T-cell (primary cell): ENCODE measurements around the gene REPIN1. TPM values are rescaled to one million over a fixed set of nuclear protein-coding genes. Genes with fewer than 3 reads are reported as not detected.

Experiments
- ATAC-seq, 4 experiments: fragments of 200-7000 bp in 3 of 4; fragments of 150-1000 bp in 1 of 4; cut with Tn5 transposase; replicated peaks in 1 of 4; 1 replicate in 3 of 4; 2 replicates in 1 of 4; pipeline ENCODE4 v1.10.0; 2021; ENCODE audit warnings: moderate library complexity in 3 of 4, mild to moderate bottlenecking in 2 of 4, moderate number of reproducible peaks in 1 of 4
- CTCF ChIA-PET, 2 donors: fragments of 300-600 bp; sonication (Branson Sonifier 250); formaldehyde crosslinking; loops; one replicate each; lab custom pipeline; 2022; ENCODE audit warnings: antibody characterized with exemption in 2 of 2; lab: Charles Lee
- POLR2A ChIA-PET, 2 donors: fragments of 300-600 bp; sonication (Branson Sonifier 250); formaldehyde crosslinking; loops; one replicate each; lab custom pipeline; 2022; ENCODE audit warnings: antibody characterized with exemption in 2 of 2; lab: Charles Lee
- DNase-seq, 35 experiments: peaks; one replicate each; pipeline versions ENCODE4 v3.0.0 to v3.0.0-alpha.2; 2013 to 2023
- H3K27ac ChIP-seq: one replicate; pipeline ENCODE4 v1.5.1; 2013; ENCODE audit warnings: low read length
- H3K27me3 ChIP-seq, 2 experiments: replicated peaks in 1 of 2; 1 replicate in 1 of 2; 2 replicates in 1 of 2; pipeline versions ENCODE4 v1.6.1 to v1.7.0; 2013; ENCODE audit warnings: low read length in 1 of 2, mixed read lengths in 1 of 2; ENCODE audit not compliant: control insufficient read depth in 2 of 2, insufficient read depth in 2 of 2; ENCODE audit errors: extremely low read depth in 1 of 2
- H3K36me3 ChIP-seq, 2 donors: 1 replicate in 1 of 2; 2 replicates in 1 of 2; pipeline versions ENCODE4 v1.6.1 to v1.7.0; 2013; ENCODE audit warnings: low read length in 1 of 2; ENCODE audit not compliant: control insufficient read depth in 2 of 2, insufficient read depth in 1 of 2; ENCODE audit errors: extremely low read depth in 1 of 2
- H3K4me1 ChIP-seq, 2 experiments: 1 replicate in 1 of 2; 2 replicates in 1 of 2; pipeline versions ENCODE4 v1.6.1 to v1.7.0; 2013; ENCODE audit warnings: low read length in 2 of 2, mixed read lengths in 1 of 2; ENCODE audit not compliant: insufficient read depth in 2 of 2, control insufficient read depth in 1 of 2; ENCODE audit errors: extremely low read depth in 1 of 2
- H3K4me3 ChIP-seq, 2 donors: 1 replicate in 1 of 2; 2 replicates in 1 of 2; pipeline versions ENCODE4 v1.5.1 to v1.7.0; 2013; ENCODE audit warnings: mild to moderate bottlenecking in 2 of 2, low read length in 1 of 2, moderate library complexity in 1 of 2; ENCODE audit not compliant: control insufficient read depth in 1 of 2; ENCODE audit errors: extremely low read depth in 1 of 2
- H3K9me3 ChIP-seq: 2 replicates; pipeline ENCODE4 v1.7.0; 2013
- H3K27ac Mint-ChIP-seq, 2 donors: one replicate each; pipeline ENCODE4 v1.8.0; 2020 to 2021; ENCODE audit warnings: mild to moderate bottlenecking in 2 of 2, mixed read lengths in 2 of 2
- H3K27me3 Mint-ChIP-seq, 2 donors: one replicate each; pipeline ENCODE4 v1.8.0; 2021 to 2022; ENCODE audit warnings: mixed read lengths in 2 of 2
- H3K36me3 Mint-ChIP-seq: one replicate; pipeline ENCODE4 v1.8.0; 2021; ENCODE audit warnings: mixed read lengths
- H3K4me1 Mint-ChIP-seq, 3 donors: one replicate each; pipeline ENCODE4 v1.8.0; 2020 to 2022; ENCODE audit warnings: mixed read lengths in 3 of 3, mild to moderate bottlenecking in 1 of 3
- H3K4me3 Mint-ChIP-seq, 3 donors: one replicate each; pipeline ENCODE4 v1.8.0; 2020 to 2022; ENCODE audit warnings: mild to moderate bottlenecking in 3 of 3, mixed read lengths in 3 of 3, moderate library complexity in 3 of 3
- H3K9me3 Mint-ChIP-seq, 3 donors: one replicate each; pipeline ENCODE4 v1.8.0; 2020 to 2022; ENCODE audit warnings: mixed read lengths in 3 of 3
- WGBS: methylation state at CpG from one replicate; pipeline ENCODE4 v1.1.5; 2013; ENCODE audit warnings: missing lambda C conversion rate; ENCODE audit not compliant: insufficient coverage; 5-methylcytosine and 5-hydroxymethylcytosine counted together
- total RNA-seq, 35 experiments: library from RNA in 6 of 35; stranded (reverse) in 6 of 35; fragments of 120-200 nt in 1 of 35; gene quantifications; one replicate each; pipeline versions ENCODE4 v1.2.1 to v1.2.4 and lab custom pipeline; 2013 to 2026

REPIN1 gene
- total RNA-seq, 5 donors from 2014 or later (not counting 1 experiment from before 2014, with no cell fraction given), result 64.0 to 110 (median 101) TPM

DNA sequence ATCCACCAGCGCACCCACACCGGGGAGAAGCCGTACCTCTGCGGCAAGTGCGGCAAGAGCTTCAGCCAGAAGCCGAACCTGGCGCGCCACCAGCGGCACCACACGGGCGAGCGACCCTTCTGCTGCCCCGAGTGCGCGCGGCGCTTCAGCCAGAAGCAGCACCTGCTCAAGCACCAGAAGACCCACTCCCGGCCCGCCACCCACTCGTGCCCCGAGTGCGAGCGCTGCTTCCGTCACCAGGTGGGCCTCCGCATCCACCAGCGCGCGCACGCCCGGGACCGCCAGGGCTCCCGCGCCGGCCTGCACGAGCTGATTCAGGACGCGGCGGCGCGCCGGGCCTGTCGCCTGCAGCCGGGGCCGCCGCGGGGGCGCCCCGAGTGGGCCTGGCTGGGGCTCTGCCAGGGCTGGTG lies 28.2 kb downstream of the REPIN1 start:
- Mint-ChIP-seq H3K27me3 (no peaks in the 10 kb centered on the region), H3K27ac (no peak overlapping the region), H3K4me3 (no peak overlapping the region), H3K36me3 (peaks cover 9% of the 10 kb centered on the region), H3K9me3 (no peaks in the 10 kb centered on the region), H3K4me1 (peaks cover 7 to 13% (median 12%) of the 10 kb centered on the region in 3 donors)
- H3K36me3 ChIP-seq, result peaks cover 4 to 9% of the 10 kb centered on the region in 2 donors
- no peak overlapping the region for H3K4me3 ChIP-seq
- WGBS, result over 99% methylated on average over 37 of the region's 48 CpGs
- H3K9me3 ChIP-seq, result no peaks in the 10 kb centered on the region
- ChIA-PET POLR2A (no interaction called here), CTCF (no interaction called here)
- DNase-seq (no peak), ATAC-seq (no peak)
- H3K4me1 ChIP-seq, result no peaks in the 10 kb centered on the region
- no peaks in the 10 kb centered on the region for H3K27me3 ChIP-seq
- H3K27ac ChIP-seq, result no peak overlapping the region

DNA sequence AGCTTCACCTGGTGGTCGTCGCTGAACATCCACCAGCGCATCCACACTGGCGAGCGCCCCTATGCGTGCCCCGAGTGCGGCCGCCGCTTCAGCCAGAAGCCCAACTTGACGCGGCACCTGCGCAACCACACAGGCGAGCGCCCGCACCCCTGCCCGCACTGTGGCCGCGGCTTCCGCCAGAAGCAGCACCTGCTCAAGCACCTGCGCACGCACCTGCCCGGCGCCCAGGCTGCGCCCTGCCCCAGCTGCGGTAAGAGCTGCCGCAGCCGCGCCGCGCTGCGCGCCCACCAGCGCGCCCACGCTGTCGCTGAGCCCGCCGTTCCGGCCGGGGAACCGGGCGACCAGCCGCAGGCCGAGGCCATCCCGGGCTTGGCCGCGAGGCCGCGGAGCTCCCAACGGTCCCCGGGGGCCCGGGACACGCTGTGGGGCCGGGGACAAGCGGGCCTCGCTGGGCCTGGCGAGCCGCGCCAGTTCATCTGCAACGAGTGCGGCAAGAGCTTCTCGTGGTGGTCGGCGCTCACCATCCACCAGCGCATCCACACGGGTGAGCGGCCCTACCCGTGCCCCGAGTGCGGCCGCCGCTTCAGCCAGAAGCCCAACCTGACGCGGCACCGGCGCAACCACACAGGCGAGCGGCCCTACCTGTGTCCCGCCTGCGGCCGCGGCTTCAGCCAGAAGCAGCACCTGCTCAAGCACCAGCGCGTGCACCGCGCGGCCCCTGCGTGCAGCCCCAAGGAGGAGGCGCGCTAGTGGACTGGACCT lies 28.9 kb downstream of the REPIN1 start:
- no peak overlapping the region for H3K27ac Mint-ChIP-seq
- CTCF ChIA-PET, result no interaction called here
- no peaks in the 10 kb centered on the region for H3K27me3 Mint-ChIP-seq
- H3K4me3 ChIP-seq, result no peak overlapping the region
- no peaks in the 10 kb centered on the region for H3K9me3 Mint-ChIP-seq
- H3K36me3 ChIP-seq, result peaks cover 4 to 9% of the 10 kb centered on the region in 2 donors
- DNase-seq (no peak), ATAC-seq (no peak)
- no peaks in the 10 kb centered on the region for H3K4me1 ChIP-seq
- no peak overlapping the region for H3K4me3 Mint-ChIP-seq
- peaks cover 9% of the 10 kb centered on the region for H3K36me3 Mint-ChIP-seq
- no peaks in the 10 kb centered on the region for H3K9me3 ChIP-seq
- 99% methylated on average over 85 of the region's 91 CpGs for WGBS
- H3K4me1 Mint-ChIP-seq, result peaks cover 7 to 16% (median 8%) of the 10 kb centered on the region in 3 donors
- H3K27ac ChIP-seq, result no peak overlapping the region
- no peaks in the 10 kb centered on the region for H3K27me3 ChIP-seq
- POLR2A ChIA-PET, result no interaction called here

DNA sequence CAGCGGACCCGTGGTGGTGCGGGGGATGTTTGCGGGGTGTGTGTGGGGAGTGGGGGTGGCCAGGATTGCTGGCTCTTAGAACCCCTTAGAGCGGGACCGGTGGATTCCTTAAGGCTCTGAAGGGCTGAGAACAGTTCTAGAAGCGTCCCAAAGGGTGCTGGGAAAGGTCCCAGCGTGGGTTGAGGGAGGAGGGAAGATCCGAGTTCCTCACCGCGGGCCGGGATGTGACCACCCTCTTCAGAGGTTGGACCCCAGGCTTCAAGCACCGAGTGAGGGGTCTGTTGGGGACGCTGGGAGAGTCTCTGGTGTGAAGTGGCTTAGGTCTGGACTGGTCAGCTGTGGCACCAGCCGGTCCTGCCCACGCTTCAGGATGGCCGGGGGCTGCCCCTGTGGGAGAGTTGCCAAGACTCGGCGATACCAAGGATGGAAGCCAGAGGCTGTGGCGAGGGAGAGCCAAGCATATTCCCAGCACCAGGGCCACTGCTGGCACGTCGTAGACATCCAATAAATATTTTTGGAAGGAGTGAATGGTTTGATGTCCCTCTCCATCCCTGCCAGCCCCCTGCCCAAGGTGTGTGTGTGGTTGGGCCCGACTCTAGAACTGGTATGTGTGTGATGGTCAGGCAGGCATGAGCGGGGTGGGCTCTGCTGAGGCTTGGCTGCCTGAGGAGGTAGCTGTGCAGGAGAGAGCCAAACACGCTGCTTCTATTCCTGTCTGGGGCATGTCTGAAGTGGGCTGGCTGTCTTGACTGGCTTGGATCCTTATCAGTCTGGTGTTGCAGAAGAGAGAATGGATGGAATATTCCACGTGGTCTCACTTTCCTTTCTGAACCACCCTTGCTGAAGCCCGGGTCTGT lies 29.7 kb downstream of the REPIN1 start:
- no peak overlapping the region for H3K27ac Mint-ChIP-seq
- DNase-seq (no peak), ATAC-seq (no peak)
- no peaks in the 10 kb centered on the region for H3K9me3 Mint-ChIP-seq
- no peak overlapping the region for H3K27ac ChIP-seq
- H3K4me1 Mint-ChIP-seq, result peaks cover 6 to 22% (median 8%) of the 10 kb centered on the region in 3 donors
- WGBS, result 96% methylated on average over 23 of the region's 27 CpGs
- POLR2A ChIA-PET, result no interaction called here
- H3K4me1 ChIP-seq, result peaks cover 0 to under 1% of the 10 kb centered on the region in 2 experiments
- H3K27me3 ChIP-seq, result no peaks in the 10 kb centered on the region
- CTCF ChIA-PET, result no interaction called here
- H3K27me3 Mint-ChIP-seq, result no peaks in the 10 kb centered on the region
- no peak overlapping the region for H3K4me3 Mint-ChIP-seq
- H3K36me3 ChIP-seq, result peaks cover 4 to 9% of the 10 kb centered on the region in 2 donors
- no peaks in the 10 kb centered on the region for H3K9me3 ChIP-seq
- H3K4me3 ChIP-seq, result no peak overlapping the region
- H3K36me3 Mint-ChIP-seq, result peaks cover 9% of the 10 kb centered on the region

DNA sequence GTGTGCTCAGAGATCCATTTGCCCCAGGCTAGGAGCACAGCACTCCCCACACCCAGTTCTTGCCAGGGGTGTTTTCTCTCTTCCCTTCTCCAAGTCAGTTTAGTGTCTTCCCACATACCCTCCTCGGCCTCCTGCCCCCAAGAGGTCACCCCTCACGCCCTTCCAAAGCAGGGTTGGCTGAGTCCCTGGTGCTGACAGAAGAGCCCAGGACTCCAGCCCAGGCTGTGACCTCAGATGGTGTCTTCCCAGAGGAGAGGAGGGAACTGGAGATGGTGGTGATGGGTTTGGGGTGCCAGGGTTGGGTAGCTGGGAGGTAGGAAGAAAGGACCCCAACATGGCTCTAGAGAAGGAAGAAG lies 30.3 kb downstream of the REPIN1 start:
- Histone ChIP-seq H3K36me3 (peaks cover 4 to 9% of the 10 kb centered on the region in 2 donors), H3K4me1 (peaks cover 0 to 7% of the 10 kb centered on the region in 2 experiments), H3K27me3 (no peaks in the 10 kb centered on the region), H3K27ac (no peak overlapping the region), H3K9me3 (no peaks in the 10 kb centered on the region), H3K4me3 (no peak overlapping the region)
- ChIA-PET POLR2A (no interaction called here), CTCF (no interaction called here)
- ATAC-seq (no peak), DNase-seq (no peak)
- peaks cover 9% of the 10 kb centered on the region for H3K36me3 Mint-ChIP-seq
- no peak overlapping the region for H3K4me3 Mint-ChIP-seq
- no peaks in the 10 kb centered on the region for H3K9me3 Mint-ChIP-seq
- H3K27me3 Mint-ChIP-seq, result no peaks in the 10 kb centered on the region
- peaks cover 11 to 28% (median 13%) of the 10 kb centered on the region in 3 donors for H3K4me1 Mint-ChIP-seq
- no peak overlapping the region for H3K27ac Mint-ChIP-seq
- no CpG with 5 or more reads among the region's 2 CpGs for WGBS

DNA sequence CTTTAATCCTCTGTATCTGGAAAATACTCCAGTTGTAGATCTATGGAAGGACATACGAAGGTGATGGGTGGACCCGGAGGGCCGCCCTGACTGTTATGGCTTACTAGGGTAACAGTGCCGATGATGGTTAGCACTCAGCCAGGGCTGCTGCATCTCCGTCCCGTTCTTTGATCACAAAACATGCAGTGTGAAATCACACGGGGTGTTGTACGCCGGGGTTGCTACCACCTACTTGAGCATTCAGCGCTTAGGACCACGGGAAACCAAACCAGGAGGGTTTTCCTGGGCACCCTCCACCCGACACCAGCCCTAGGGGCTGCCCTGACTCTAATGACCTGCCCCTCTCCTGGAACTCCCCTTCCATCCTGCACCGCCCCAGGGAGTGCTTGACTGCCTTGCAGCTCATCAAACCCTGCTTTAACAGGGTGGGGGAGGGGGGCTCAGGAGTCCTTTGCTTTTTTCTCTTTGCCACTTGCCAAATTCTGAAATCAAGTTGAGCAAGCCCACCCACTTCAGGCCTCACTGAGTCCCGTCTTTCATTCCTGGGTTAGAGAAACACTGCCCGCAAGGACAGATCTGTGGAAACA lies 30.9 kb downstream of the REPIN1 start:
- POLR2A ChIA-PET, result no interaction called here
- Histone ChIP-seq H3K4me3 (no peak overlapping the region), H3K36me3 (peaks cover 4 to 9% of the 10 kb centered on the region in 2 donors), H3K9me3 (no peaks in the 10 kb centered on the region), H3K27me3 (no peaks in the 10 kb centered on the region), H3K4me1 (peaks cover 0 to 13% of the 10 kb centered on the region in 2 experiments), H3K27ac (no peak overlapping the region)
- DNase-seq (no peak), ATAC-seq (no peak)
- Mint-ChIP-seq H3K36me3 (peaks cover 9% of the 10 kb centered on the region), H3K4me1 (peaks cover 16 to 31% (median 19%) of the 10 kb centered on the region in 3 donors), H3K4me3 (no peak overlapping the region), H3K27ac (no peak overlapping the region), H3K9me3 (no peaks in the 10 kb centered on the region), H3K27me3 (no peaks in the 10 kb centered on the region)
- WGBS, result 94% methylated on average over 11 of the region's 15 CpGs
- CTCF ChIA-PET, result no interaction called here

DNA sequence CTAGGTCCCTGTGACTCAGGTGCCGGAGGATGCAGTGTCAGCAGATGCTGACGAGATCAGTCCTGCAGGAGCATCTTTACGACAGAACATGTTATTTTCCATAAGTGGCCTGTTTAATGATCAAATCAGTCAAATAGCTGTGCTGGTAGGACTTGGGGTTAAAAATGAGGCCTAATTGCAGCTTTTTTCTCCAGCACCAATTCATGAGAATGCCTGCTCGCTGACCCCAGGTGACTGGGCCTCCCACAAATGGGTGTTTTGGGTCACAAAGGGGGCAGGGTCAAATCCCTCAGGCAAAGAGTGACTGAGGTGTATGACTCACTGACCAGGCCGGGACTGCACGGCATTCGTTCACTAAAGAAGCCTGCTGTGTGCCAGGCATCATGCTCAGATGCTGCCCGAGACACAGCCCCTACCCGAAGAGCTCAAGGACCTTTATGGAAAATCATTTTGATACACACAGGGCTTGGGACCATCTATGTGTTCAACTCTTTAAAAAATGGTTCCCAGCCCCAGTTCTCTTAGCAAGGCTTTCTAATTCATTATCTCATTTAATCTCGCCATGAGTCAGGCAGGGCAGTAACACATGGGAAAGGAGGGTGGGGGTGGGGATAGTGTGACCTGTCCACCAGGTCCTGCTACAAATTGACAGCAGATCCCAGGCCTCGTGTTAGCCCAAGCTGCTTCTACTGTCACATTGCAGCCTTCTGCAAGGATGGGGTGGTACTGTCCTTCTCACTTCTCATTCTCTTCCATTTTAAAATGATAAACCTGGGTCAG lies 31.6 kb downstream of the REPIN1 start:
- Mint-ChIP-seq H3K4me3 (no peak overlapping the region), H3K27ac (no peak overlapping the region), H3K27me3 (no peaks in the 10 kb centered on the region), H3K36me3 (peaks cover 9% of the 10 kb centered on the region), H3K4me1 (peaks cover 16 to 28% (median 17%) of the 10 kb centered on the region in 3 donors), H3K9me3 (no peaks in the 10 kb centered on the region)
- Histone ChIP-seq H3K9me3 (no peaks in the 10 kb centered on the region), H3K27me3 (no peaks in the 10 kb centered on the region), H3K4me1 (peaks cover 0 to 16% of the 10 kb centered on the region in 2 experiments), H3K36me3 (peaks cover 4 to 9% of the 10 kb centered on the region in 2 donors), H3K4me3 (no peak overlapping the region), H3K27ac (no peak overlapping the region)
- ATAC-seq (no peak), DNase-seq (no peak)
- CTCF ChIA-PET, result no interaction called here
- 82% methylated on average over 6 of the region's 11 CpGs for WGBS
- POLR2A ChIA-PET, result no interaction called here
